SK-MEL-5 (cell line): Measurements from ENCODE around the gene NDOR1. TPM values are rescaled to one million over a fixed set of nuclear protein-coding genes. Genes with fewer than 3 reads are reported as not detected.
A peak's percentile ranks its signal among the peaks of the same experiment; 100 is the strongest.
"Not testable (repeated sequence)": the region's sequence is repeated elsewhere in the genome, so short reads cannot be mapped to it uniquely, and the experiment has no call there.

Source experiments
- DNase-seq: peaks from one replicate; pipeline ENCODE4 v3.0.0-alpha.2; 2016; ENCODE audit warnings: low read depth, low spot score
- in situ Hi-C: cut with HindIII; loops from 2 replicates; pipeline ENCODE4 v1.10.0; 2016; ENCODE audit warnings: low sequenced_read_pairs, high pct_unique_total_duplicates, low pct_unique_long_range_greater_than_20kb
- total RNA-seq: library from RNA; depleted of rRNA; stranded (reverse); fragments of >200 nt; shearing (Covaris generic); gene quantifications from 2 replicates; pipeline ENCODE4 v1.2.3, GENCODE V29; 2014

The NDOR1 gene
- total RNA-seq, 1 experiment from 2014 or later, result 5.1 TPM

DNA sequence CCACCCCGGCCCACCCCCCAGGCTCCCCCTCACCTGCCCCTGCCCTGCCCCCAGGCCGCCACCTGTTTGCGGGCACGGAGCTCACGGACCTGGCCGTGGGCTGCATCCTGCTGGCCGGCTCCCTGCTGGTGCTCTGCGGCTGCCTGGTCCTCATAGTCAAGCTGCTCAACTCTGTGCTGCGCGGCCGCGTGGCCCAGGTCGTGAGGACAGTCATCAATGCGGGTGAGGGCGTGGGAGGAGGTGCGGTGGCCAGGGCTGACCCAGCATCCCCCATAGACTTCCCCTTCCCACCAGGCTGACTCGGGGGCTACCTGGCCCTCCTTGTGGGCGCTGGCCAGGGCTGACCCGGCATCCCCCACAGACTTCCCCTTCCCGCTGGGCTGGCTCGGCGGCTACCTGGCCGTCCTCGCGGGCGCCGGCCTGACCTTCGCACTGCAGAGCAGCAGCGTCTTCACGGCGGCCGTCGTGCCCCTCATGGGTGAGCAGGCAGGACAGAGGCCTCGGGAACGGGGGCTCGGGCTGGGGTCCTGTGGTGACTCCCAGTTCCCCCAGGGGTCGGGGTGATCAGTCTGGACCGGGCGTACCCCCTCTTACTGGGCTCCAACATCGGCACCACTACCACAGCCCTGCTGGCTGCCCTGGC lies 28.7 kb downstream of the NDOR1 start:
- DNase-seq, result no peak
- in situ Hi-C loops, result no loop called here

DNA sequence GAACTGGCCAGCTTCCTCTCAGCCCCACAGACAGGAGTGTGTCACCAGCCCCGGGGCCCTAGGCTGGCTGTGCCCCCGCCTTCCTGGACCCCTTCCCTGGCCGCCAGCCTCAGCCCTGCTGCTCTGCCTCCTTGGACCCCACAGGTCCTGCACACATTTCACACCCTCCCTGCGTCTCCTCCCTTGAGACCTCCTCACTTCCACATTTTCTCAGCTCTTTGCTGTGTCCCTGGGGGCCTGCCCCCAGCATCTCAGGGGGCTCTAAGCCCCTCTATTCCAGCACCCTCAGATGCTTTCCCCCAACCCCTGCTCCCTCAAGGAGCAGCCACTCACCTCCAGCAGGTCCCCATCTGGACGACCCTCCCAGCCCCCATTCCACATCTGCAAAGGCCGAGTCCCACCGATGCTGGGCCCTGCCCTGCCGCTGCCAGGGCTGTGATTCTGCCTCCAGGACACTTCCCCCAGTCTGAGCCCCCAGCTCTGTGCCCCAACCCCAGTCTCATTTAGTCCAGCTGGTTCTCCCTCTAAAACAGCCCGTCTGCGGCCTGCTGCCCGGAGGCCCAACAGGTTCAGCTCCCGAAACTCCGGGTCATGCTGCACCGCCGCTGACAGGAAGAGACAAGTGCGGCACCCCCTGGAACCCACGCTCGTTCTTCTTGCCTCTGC lies 29.4 kb downstream of the NDOR1 start:
- no peak for DNase-seq
- in situ Hi-C loops, result no loop called here

DNA sequence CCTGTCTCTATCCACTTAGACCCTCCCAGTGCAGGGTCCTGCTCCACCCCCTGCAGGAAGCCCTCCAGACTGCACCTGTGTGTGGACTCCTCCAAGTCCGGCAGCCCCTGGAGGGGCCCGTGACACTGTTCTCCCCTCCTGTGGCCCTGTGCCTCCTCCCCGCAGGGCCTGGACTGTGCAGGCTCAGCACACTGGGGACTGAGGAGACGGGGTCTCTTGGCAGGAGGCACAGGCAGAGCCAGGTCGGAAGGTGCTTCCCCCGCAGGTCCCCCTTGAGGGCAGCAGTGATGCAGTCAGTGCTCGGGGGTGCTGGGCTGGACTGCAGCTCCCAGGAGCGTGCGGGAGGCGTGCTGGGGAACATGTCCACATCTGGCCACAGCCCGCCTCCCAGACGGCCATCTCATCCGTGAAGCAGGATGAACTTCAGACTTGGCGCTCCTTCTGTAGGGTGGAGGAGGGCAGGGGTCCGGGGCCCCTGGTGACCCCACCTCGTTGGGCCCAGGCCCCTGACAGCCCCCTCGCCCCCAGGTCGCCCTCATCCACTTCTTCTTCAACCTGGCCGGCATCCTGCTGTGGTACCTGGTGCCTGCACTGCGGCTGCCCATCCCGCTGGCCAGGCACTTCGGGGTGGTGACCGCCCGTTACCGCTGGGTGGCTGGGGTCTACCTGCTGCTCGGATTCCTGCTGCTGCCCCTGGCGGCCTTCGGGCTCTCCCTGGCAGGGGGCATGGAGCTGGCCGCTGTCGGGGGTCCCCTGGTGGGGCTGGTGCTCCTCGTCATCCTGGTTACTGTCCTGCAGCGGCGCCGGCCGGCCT lies 30.1 kb downstream of the NDOR1 start:
- in situ Hi-C loops, result no loop called here
- no peak for DNase-seq

DNA sequence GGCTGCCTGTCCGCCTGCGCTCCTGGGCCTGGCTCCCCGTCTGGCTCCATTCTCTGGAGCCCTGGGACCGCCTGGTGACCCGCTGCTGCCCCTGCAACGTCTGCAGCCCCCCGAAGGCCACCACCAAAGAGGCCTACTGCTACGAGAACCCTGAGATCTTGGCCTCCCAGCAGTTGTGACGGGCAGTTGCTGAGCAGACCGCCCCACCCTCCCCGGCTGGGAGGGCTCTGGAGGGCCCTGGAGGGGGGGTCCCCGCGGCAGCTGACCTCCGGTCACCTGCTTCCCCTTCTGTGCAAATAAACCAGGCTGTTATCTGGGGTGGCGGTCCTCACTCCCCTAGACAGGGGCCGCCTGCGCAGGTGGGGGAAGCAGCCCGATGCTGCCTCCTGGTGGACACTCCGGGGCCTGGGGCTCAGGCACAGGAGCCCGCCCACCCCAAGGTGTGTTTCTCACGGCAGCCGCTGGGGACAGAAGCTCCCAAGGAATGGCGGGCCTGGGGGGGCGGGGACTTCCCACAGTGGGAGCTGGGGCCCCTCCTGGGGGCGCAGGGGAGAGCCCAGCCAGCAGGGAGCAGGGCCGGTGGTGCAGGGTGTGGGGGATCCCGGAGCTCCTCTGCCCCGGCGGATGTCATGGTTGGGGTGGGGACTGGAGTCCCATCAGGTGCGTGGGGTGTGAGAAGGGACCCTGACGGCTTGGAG lies 30.9 kb downstream of the NDOR1 start:
- peak; percentile 83 for DNase-seq
- in situ Hi-C loops, result no loop called here

DNA sequence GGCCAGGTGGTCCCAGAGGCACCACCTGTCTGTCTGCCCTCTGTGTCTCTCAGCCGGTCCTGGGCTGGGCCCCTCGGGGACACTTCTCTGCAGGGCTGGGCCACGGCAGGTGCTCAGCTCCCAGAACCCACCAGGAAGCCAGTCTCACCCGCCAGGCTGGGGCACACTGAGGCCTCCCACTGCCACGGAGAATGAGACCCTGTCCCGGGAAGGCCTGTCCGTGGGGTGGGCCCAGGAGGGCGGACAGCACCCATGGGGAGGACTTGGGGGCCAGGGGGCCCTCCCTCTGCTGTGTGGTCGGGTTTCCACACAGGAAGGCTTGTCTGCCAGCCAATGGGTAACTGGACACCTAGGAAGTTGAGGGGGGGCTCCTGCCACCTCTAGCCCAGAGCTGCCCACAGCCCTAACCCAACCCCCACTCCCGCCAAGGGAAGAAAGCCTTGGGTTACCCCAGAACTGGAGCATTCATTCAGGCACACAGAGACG lies 31.5 kb downstream of the NDOR1 start:
- DNase-seq, result no peak
- in situ Hi-C loops, result no loop called here

DNA sequence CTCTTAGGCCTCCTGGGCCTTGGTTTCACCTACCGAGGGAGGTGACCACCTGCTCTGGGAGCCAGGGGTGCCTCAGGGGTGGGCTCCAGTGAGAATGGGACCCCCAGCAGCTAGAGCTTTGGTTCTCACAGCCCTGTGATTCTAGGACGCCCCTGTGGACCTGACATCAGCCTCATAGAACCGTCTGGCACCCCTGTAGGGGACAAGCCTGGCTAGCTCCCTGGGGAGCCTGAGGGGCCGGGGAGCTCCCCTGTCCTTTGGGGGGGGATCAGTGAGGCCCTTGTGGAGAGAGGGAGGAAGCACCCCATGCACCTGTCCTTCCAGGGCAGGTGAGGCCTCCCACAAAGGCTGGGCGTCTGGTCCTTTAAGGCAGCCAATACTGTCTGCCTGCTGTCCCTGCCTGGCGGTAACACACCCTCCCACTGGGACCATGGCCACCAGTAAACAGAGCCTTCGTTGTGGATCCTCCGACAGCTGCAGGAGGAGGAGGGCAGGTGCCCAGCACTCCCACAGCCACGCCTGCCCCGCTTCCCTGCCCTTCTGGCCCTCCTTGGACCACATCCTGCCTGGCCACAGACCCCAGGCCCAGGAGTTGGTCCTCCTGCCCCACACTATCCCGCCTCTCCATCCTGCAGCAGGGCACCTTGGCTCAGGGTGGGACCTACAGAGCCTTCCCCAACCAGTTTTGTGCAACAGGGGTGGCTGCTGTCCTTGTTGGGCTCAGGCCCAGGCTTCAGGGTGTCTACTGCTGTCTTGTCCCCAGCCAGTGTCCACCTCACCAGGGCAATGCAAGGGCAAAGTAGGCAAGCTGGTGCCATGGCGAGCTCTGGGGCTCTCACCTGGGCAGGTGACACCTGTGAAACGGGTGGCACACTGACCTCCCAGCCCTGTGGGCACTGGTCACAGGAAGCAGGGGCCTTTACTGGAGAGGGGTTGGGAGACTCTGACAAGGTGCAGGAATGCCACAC lies 32.5 kb downstream of the NDOR1 start:
- in situ Hi-C loops, result no loop called here
- DNase-seq, result no peak

DNA sequence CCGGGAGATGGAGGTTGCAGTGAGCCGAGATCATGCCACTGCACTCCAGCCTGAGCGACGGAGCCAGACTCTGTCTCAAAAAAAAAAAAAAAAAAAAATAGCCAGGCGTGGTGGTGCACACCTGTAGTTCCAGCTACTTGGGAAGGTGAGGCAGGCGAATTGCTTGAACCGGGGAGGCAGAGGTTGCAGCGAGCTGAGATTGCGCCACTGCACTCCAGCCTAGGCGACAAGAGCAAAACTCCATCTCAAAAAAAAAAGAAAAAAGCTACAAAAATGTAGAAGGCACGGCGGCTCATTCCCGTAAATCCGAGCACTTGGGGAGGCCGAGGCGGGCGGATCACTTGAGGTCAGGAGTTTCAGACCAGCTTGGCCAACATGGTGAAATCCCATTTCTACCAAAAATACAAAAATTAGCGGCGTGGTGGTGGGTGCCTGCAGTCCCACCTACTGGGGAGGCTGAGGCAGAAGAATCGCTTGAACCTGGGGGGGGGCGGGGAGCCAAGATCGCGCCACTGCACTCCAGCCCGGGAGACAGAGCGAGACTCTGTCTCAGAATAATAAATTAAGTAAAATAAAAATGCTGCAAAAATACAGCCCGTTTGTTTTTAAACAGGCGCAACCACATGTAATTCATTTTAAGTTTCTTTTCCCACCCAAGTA lies 34.2 kb downstream of the NDOR1 start:
- DNase-seq, in situ Hi-C loops: not testable (repeated sequence)

DNA sequence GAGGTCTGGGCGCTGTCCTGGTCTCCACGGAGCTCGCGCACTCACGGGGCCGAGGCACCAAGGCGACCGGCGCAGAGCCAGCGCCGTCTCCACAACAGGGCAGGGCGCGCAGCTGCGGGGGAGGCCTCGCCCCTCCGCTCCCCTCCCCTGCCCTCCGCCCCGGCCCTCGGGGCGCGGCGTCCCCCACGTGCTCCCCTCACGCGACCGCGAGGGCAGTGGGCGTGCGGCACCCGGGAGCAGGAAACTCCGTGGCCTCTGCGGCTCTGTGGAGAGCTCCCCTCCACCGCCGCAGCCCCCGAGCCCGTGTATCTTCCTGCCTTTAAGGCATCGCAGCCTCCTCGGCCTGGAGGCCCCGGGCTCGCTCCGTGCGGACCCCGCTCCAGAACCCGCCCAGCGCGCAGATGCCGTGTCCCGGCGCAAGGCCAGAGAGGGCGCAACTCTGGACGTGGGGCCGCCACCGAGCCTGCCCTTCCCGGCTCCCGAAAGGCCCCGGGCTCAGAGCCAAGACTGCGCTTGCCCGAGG lies 34.9 kb downstream of the NDOR1 start:
- DNase-seq, result peak; percentile 75
- in situ Hi-C loops, result no loop called here

DNA sequence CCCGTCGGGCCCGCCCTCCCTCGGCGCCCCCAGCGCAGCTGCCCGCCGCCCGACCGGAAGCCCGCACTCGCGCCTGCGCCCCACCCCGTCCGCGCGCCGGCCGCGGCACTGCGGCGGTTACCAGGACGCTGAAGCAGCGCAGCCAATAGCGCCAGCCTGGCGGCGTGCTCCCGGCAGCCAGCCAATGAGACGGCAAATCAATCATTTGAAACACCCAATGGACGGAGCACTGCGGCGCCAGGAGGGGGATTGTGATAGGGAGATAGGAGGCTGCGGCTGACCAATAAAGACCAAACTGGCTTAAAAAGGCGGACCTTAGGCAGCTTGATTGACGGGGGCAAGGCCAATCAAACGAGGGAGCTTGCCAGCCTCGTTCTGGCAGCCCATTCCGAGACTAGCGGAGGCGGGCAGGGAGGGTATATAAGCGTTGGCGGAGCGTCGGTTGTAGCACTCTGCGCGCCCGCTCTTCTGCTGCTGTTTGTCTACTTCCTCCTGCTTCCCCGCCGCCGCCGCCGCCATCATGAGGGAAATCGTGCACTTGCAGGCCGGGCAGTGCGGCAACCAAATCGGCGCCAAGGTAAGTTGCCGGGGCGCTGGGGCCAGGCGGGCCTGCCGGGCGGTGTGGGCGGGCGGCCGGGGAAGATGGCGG lies 35.5 kb downstream of the NDOR1 start, which contains the start of gene TUBB4B:
TUBB4B (plus strand) TSS at position 447 of the 649 bp plus-strand sequence; CDS start at position 521, 74 bp downstream.
- in situ Hi-C loops, result no loop called here

DNA sequence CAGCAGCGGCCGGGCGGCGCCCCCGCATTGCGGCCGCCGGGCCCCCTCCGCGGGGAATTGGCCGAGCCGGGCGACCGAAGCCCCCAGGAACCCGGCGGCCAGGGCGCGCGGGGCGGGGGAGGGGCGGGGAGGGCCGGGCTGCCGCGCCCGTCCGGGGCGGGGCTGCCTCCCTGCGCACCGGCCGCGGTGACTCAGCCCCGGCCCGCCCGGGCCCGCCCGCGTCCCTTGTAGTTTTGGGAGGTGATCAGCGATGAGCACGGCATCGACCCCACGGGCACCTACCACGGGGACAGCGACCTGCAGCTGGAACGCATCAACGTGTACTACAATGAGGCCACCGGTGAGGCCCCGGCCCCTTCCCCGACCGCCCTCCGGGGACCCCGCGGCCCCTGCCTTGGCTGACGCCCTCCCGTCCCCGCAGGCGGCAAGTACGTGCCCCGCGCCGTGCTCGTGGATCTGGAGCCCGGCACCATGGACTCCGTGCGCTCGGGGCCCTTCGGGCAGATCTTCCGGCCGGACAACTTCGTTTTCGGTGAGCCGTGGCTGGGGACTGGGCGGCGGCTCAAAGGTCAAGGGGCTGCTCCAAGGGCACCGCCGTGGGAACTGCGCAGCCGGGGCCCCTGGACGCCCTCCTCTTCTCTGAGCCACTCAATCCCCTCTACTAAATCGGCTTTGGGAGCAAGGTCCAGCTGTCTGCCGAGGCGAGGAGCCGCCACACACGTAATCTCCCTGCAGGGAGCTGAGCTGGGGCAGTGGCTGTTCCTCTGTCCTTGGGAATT lies 36.2 kb downstream of the NDOR1 start:
- in situ Hi-C loops, result no loop called here
- DNase-seq, result no peak

More for the DNA sequence above, 35.5 kb downstream of the NDOR1 start, which contains the start of gene TUBB4B:
- peak; percentile 100 for DNase-seq

DNA sequence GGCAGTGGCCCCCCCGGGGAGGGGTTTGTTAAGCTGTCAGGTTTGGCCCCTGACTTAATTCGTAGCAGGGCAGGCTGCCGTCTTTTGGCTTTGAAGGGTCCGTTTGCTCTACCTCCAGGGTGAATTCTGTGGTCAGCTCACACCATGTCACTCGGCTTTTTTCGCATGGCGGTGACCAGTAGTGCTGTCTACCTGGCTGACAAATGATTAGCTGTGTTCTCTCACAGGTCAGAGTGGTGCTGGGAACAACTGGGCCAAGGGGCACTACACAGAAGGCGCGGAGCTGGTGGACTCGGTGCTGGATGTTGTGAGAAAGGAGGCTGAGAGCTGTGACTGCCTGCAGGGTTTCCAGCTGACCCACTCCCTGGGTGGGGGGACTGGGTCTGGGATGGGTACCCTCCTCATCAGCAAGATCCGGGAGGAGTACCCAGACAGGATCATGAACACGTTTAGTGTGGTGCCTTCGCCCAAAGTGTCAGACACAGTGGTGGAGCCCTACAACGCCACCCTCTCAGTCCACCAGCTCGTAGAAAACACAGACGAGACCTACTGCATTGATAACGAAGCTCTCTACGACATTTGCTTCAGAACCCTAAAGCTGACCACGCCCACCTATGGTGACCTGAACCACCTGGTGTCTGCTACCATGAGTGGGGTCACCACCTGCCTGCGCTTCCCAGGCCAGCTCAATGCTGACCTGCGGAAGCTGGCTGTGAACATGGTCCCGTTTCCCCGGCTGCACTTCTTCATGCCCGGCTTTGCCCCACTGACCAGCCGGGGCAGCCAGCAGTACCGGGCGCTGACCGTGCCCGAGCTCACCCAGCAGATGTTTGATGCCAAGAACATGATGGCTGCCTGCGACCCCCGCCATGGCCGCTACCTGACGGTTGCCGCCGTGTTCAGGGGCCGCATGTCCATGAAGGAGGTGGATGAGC lies 37.0 kb downstream of the NDOR1 start:
- no peak for DNase-seq
- in situ Hi-C loops, result no loop called here

DNA sequence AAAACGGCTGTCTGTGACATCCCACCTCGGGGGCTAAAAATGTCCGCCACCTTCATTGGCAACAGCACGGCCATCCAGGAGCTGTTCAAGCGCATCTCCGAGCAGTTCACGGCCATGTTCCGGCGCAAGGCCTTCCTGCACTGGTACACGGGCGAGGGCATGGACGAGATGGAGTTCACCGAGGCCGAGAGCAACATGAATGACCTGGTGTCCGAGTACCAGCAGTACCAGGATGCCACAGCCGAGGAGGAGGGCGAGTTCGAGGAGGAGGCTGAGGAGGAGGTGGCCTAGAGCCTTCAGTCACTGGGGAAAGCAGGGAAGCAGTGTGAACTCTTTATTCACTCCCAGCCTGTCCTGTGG lies 37.7 kb downstream of the NDOR1 start:
- in situ Hi-C loops, DNase-seq: not testable (repeated sequence)

DNA sequence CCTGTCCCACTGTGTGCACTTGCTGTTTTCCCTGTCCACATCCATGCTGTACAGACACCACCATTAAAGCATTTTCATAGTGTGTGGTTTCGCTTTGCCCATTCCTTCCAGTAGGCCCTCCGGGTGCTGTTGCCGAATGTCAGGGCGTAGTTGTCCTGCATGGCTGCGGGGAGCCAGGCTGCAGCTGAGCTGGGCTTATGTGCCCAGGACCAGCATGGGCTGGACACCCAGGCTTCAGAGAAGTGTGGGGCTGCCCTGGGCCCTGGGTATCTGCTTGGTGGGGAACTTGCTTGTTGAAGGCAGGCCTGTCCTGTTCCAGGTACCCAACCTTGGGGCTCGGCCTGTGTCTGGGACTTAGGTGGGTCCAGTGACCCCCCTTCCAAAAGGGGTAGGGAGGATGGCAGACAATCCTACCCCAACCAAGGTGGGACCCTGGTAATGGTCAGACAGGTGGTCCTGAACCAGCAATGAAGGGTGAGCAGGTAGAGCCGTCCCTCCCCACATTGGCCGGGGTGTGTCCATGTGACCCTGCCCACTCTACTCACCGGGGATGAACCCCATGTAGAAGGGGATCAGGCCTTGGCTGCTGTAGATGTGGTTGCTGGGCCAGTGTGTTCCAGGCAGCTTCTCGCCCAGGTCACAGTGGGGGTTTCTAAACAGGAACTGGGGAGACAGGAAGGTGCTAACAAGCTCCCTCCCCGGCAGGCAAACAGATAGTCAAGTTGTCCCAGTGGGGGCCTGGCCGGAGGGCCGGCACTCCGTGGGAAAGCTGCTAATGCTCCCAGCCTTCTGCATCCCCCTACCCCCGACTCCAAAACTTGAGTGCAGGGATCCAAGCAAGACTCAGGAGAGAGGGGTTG lies 38.4 kb downstream of the NDOR1 start:
- DNase-seq, result no peak
- in situ Hi-C loops, result no loop called here
